NCI-H226 (cell line): ENCODE data around the gene HEG1.

ENCODE experiments used
- DNase-seq: peaks from one replicate; pipeline ENCODE4 v3.0.0-alpha.2; 2015

HEG1 gene

GRCh38 chr3:125068265-125068664 lies 12.5 kb upstream of the HEG1 start:
- no peak for DNase-seq

- DNase-seq: peak; percentile 73
These were observed 11.4 kb upstream of the HEG1 start for GRCh38 chr3:125067225-125067624.

- peak; percentile 100 for DNase-seq
These were observed 7.3 kb upstream of the HEG1 start for GRCh38 chr3:125062904-125063618.

GRCh38 chr3:125061646-125062045 lies 5.8 kb upstream of the HEG1 start:
- no peak for DNase-seq

GRCh38 chr3:125061170-125061569 lies 5.4 kb upstream of the HEG1 start:
- DNase-seq: peak; percentile 65

- no peak for DNase-seq
These were observed 3.9 kb upstream of the HEG1 start for GRCh38 chr3:125059488-125060245.

- no peak for DNase-seq
These were observed 3.2 kb upstream of the HEG1 start for GRCh38 chr3:125058959-125059358.

- no peak for DNase-seq
These were observed 2.7 kb upstream of the HEG1 start for GRCh38 chr3:125058529-125058928.

GRCh38 chr3:125057186-125057850 lies 1.5 kb upstream of the HEG1 start:
- DNase-seq: peak; percentile 72

DNA sequence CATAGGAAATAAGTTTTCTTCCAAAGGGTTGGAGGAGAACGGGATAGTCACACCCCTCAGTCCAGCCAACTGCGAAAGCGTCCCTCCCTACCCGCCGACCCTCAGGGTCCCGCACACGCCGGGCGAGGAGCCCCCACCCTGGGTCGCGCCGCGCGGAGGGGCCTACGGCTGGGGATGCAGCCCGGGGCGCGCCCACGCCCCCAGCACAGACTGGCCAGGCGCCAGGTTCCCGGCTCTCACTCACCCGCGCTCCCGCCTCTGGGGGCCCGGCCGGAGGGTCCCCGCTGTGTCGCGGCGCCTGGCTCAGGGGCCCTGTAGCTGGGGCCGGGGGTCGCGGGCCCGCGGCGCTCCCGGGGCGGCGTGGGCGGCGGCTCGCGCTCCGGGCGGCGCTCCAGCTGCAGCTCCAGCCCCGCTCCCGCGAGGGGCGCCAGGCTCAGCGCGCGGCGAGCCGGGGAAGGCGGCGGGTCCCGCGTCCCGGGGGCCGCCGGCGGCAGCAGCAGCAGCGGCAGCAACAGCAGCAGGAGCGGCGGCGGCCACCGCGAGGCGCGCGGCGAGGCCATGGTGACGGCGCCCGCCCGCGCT lies 375 bp downstream of the HEG1 start:
- DNase-seq: no peak

DNA sequence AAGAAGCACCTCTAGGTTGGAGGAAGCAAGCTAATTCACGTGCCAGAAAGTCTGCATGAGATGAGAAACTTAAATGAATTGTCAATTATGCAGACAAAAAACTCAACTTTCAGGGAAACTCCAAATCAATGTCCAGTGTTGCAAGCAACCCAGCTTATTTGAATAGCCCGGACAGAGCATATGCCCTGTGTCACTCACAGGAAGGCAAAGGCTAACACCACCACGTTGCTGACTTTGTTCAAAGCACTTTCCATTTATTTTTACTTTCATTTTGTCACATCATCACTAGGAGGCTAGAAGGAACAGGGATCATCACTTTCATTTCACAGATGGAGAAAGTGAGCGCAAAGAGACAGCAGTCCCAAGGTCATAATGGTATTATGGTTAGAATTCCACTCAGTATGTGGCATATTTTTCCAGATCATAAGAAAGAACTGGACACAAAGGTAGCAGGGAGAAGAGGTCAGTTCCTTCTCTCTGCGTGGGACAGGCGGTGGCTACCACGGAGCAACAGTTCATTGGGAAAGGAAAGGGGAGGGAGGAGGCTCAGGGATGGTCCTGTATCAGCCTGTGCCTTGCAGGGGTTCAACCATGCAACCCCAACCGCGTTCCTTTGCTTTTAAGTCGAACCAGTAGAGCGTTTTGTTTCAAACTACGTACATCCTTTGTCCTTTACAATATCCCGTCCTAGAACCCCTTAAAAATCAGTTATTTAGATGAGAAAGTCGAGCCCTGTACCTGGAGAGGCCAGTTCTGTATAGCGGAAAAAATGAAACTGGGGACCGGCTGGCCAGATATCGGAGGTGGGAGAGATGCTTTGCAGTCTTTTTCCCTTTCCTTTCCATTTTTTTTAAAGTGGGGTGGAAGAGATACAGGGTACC lies 1.1 kb downstream of the HEG1 start:
- DNase-seq: no peak

DNA sequence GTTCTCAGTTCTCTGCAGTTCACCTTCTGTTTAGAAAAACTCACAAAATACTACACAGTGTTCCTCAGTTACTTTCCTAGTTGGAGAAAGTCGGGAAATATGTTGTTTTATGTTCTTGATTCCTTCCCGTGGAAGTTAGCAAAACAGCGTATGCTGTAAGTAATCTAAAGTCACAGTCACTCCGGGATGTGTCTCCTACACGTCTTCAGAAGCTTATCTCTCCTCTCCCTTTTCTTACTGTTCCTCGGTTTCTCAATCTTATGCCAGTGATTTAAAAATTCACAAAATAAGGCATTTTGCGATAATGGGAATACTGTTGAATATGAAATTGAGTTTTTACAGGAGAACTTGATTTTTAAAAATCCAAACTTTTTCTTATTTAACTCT lies 1.7 kb downstream of the HEG1 start:
- DNase-seq: no peak

DNA sequence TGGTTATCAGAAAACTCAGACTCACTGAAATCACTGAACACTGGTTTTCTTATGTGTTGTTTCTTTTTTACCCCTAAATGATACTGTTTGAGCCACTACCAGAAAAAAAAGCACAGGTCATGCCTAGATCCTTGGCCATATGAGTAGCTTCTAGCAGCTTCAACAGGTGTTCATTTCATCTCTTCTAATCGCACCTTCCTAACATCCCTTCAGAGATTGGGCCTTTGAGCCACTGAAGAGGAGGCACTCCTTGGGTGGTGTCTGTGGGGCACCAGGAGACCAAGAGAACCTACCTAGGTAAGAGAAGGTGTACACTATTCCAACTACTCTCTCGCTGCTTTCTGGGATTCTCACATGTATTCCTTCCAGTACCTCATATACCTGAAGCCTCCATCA lies 2.5 kb downstream of the HEG1 start:
- DNase-seq: no peak

GRCh38 chr3:125052624-125053303 lies 3.0 kb downstream of the HEG1 start:
- DNase-seq: no peak

DNA sequence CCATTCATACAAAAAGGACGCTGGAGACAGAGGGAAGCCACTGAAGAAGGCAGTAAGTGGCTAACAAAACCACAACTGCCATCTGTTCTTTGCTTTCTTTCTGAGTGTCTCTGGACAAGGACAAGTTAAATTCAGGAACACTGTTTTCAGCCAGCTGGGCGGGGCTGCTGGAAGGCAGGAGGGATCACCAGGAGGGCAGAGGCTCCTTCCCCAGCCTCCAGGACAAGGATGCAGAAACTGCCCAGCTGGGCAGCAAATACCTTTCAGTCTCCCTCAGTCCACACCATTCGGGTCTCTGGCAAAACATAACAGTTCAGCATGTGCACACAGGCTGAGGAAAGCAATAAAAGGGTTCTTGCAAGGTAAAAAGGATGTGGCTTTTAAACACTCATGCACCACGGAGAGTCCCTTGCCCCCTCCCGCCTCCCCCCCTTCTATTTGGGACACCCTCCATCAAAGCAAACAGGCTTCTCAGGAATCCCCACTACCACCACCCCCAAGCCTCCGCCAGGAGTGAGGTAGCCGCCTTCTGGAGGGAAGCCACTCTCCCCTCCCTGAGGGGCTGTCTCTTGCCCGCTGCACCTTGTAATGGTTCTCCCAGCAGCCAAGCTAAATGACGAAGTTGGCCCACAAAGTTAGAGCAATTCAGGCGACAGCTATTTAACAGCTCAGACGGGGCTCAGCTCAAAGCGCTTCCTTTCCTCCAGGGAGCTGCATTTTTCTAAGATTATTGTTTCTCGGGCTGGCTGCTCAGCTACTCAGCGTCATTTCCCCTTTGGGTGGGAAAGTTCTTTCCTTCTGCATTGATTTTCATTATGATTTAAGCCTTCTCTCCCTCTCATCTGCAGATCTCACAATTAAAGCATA lies 3.8 kb downstream of the HEG1 start:
- DNase-seq: peak; percentile 70

DNA sequence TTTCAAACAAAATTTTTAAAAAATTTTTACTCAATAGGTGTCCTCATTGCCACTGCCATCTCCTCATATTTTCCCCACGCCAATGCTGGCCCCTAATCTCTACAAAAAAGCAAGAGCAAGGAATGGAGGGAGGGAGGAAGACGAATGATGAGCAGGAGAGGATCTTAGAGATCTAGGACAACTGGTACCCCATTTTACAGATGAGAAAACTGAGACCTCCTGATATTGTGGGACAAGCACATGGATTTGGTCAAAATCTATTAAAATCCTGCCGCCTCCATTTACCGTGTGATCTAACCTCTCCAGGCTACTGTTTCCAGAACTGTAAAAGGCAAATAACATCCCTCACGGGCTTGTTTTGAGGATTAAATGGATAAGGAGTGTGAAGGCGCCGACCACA lies 4.6 kb downstream of the HEG1 start:
- no peak for DNase-seq

DNA sequence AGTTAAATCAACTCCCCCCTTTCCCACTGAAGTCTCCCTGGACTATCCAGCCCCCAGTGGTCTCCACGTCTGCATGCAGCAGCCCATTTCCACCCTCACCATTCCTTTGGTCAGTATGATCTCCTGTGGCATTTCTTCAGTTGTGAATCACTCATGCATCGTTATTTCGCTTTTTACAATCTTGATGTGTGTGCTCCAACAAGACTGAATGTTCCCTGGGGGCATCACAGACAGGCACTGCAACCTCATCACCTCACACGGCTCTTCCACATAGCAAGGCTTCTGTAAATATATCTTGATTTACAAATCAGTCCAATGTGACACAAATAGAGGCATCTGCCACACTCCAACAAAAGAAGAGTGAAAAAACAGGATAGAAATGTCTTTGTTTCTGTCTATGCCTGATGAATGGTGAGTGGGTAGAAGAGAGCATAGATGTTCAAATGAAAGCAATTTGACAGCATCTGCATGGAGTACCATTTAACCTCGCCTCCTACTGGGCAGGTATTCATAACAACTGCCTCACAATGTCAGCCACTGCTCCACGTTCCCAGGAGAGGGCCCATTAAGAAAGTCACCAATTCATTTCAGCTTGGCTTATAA lies 5.2 kb downstream of the HEG1 start:
- DNase-seq: no peak

GRCh38 chr3:125048282-125048681 lies 7.5 kb downstream of the HEG1 start:
- DNase-seq: no peak

DNA sequence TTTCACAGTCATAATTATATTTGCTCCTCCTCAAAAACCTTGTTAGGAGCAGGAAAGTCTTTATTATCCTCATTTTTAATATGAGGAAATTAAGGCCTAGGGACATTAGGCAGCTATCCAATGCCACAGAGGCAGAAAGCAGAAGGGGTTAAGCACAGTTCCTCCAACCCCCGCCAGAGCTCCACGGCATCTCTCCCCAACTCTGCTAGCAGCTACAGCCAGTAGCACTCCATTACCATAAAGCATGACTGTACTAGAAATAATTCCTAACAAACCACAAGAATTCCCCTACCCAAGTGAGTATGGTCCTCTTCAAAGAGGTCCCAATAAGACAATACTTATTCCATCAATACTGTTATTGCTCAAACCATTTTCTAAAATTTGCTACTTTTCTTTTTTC lies 9.8 kb downstream of the HEG1 start:
- DNase-seq: peak; percentile 66

DNA sequence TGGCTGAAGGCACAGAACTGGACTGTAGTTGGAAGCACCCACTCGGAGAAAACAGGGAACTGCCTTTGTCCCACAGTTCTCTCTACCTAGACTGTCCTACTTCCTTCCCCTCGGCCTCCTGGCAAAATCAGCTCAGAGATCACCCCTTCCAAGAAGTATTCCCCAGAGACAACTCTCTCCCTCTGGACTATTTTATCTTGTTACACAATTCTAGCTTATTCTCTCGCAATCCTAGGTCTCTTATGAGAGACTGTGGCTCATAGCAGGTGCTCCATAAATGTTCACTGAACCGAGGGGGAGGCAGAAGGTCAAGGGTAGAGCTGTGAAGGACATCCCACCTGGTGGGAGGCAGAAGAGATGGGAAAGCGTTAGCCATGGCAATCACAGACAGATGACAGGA lies 10.6 kb downstream of the HEG1 start:
- DNase-seq: no peak
